ENCODE measurements around the gene ZNF324B. TPM values are rescaled to one million over a fixed set of nuclear protein-coding genes. Genes with fewer than 3 reads are reported as not detected.

The ZNF324B gene
- polyA plus RNA-seq, 2 of the 4 experiments (the other 2 are of a cell fraction): 3.8 to 6.8 TPM

GRCh38 chr19:58417071-58417470 lies 34.4 kb upstream of the ZNF324B start:
- 99% methylated on average over 7 of the region's 7 CpGs for WGBS (ENCODE audit: missing lambda C conversion rate)
- no peak for ATAC-seq
- POLR2A ChIA-PET: no interaction called here
- H3K4me2 ChIP-seq: no peak overlapping the region
- H3K4me1 ChIP-seq: no peaks in the 10 kb centered on the region
- H3K27ac ChIP-seq: no peak overlapping the region
- peaks cover 62% of the 10 kb centered on the region for H3K9me3 ChIP-seq
- TF ChIP-seq RAD21 (conservative IDR thresholded peaks at IDR 0.05 in 1 of 2, IDR thresholded peaks at IDR 0.05 in 1 of 2) (no peak), CTCF (IDR thresholded peaks at IDR 0.05) (no peak), HOXB13 (CRISPR knock-in tag; IDR thresholded peaks at IDR 0.05; ENCODE audit: low read depth) (no peak), SREBF2 (IDR thresholded peaks at IDR 0.05) (no peak), BHLHE40 (IDR thresholded peaks at IDR 0.05; ENCODE audit: low read depth, low read length) (no peak), PHF8 (IDR thresholded peaks at IDR 0.05; ENCODE audit: borderline replicate concordance, low read depth) (no peak), CBX2 (IDR thresholded peaks at IDR 0.05; ENCODE audit: borderline replicate concordance, low read depth) (no peak), SMC3 (IDR thresholded peaks at IDR 0.05) (no peak), E2F6 (IDR thresholded peaks at IDR 0.05; ENCODE audit: borderline replicate concordance, low read depth) (no peak), NPAS2 (CRISPR knock-in tag; IDR thresholded peaks at IDR 0.05; ENCODE audit: borderline replicate concordance) (no peak), GATA3 (IDR thresholded peaks at IDR 0.05; ENCODE audit: borderline replicate concordance) (no peak), RFX5 (IDR thresholded peaks at IDR 0.05) (no peak), PBX3 (IDR thresholded peaks at IDR 0.05) (no peak), BCL3 (IDR thresholded peaks at IDR 0.05) (no peak), ZSCAN20 (CRISPR knock-in tag; IDR thresholded peaks at IDR 0.05) (no peak), MAFK (IDR thresholded peaks at IDR 0.05; ENCODE audit: partially characterized antibody) (no peak), FOXS1 (CRISPR knock-in tag; IDR thresholded peaks at IDR 0.05) (no peak), KDM1A (IDR thresholded peaks at IDR 0.05; ENCODE audit: low read depth) (no peak)
- no peak for FAIRE-seq
- CTCF ChIA-PET: interaction anchor here (0.6 to 1.2 kb wide), 7 partner anchors 8 to 103 kb away, joined by 3 to 4 read pairs (median 3); partner anchors contain the start of genes ZBTB45 and ZNF584
- DNase-seq (ENCODE audit: low read depth in 1 of 2, low spot score in 1 of 2): no peak
- no peak overlapping the region for H3K4me3 ChIP-seq

- TF ChIP-seq HOXA7 (CRISPR knock-in tag; IDR thresholded peaks at IDR 0.05) (no peak), TP53 (CRISPR knock-in tag; IDR thresholded peaks at IDR 0.05) (no peak), JUN (IDR thresholded peaks at IDR 0.05) (no peak), EP300 (IDR thresholded peaks at IDR 0.05) (no peak), CHD2 (IDR thresholded peaks at IDR 0.05; ENCODE audit: low read length, partially characterized antibody) (no peak), RFX5 (IDR thresholded peaks at IDR 0.05) (no peak), ZFP36 (IDR thresholded peaks at IDR 0.05; ENCODE audit: borderline replicate concordance, partially characterized antibody) (no peak), RCOR1 (IDR thresholded peaks at IDR 0.05; ENCODE audit: low read depth, low read length) (no peak), ZNF302 (CRISPR knock-in tag; IDR thresholded peaks at IDR 0.05) (no peak), HDAC2 (IDR thresholded peaks at IDR 0.05) (no peak), MAZ (IDR thresholded peaks at IDR 0.05; ENCODE audit: borderline replicate concordance, low read depth, low read length) (no peak), NFE2L2 (conservative IDR thresholded peaks at IDR 0.05; ENCODE audit: low read length) (no peak), SMC3 (IDR thresholded peaks at IDR 0.05) (no peak)
- ChIA-PET CTCF (interaction anchor here (1.2 kb wide), 1 partner anchor 10 kb away, joined by 3 read pairs; no protein-coding TSS in a partner anchor), POLR2A (no interaction called here)
- Histone ChIP-seq H3K4me2 (no peak overlapping the region), H3K4me3 (no peak overlapping the region), H3K9me3 (peaks cover 64% of the 10 kb centered on the region), H3K27ac (no peak overlapping the region), H3K4me1 (no peaks in the 10 kb centered on the region)
- ATAC-seq: no peak
- no peak for FAIRE-seq
- WGBS (ENCODE audit: missing lambda C conversion rate): 58% methylated on average over 1 of the region's 1 CpG
- no peak for DNase-seq (ENCODE audit: low read depth in 1 of 2, low spot score in 1 of 2)
Observed at GRCh38 chr19:58428617-58429016, 22.8 kb upstream of the ZNF324B start.

Measured in A549 (cell line).